Activated naive CD8-positive, alpha-beta T cell treated with anti-CD3 and anti-CD28 coated beads, Interleukin-2, amount 50 U/mL, for 16 hours (primary cell): ENCODE results near the gene PARN.
A peak's percentile ranks its signal among the peaks of the same experiment; 100 is the strongest.
"Not testable (repeated sequence)": the region's sequence is repeated elsewhere in the genome, so short reads cannot be mapped to it uniquely, and the experiment has no call there.

Experiments used
- DNase-seq: peaks from one replicate; pipeline ENCODE4 v3.0.0-alpha.2; 2020; ENCODE audit warnings: low read depth, low spot score

The PARN gene

DNA sequence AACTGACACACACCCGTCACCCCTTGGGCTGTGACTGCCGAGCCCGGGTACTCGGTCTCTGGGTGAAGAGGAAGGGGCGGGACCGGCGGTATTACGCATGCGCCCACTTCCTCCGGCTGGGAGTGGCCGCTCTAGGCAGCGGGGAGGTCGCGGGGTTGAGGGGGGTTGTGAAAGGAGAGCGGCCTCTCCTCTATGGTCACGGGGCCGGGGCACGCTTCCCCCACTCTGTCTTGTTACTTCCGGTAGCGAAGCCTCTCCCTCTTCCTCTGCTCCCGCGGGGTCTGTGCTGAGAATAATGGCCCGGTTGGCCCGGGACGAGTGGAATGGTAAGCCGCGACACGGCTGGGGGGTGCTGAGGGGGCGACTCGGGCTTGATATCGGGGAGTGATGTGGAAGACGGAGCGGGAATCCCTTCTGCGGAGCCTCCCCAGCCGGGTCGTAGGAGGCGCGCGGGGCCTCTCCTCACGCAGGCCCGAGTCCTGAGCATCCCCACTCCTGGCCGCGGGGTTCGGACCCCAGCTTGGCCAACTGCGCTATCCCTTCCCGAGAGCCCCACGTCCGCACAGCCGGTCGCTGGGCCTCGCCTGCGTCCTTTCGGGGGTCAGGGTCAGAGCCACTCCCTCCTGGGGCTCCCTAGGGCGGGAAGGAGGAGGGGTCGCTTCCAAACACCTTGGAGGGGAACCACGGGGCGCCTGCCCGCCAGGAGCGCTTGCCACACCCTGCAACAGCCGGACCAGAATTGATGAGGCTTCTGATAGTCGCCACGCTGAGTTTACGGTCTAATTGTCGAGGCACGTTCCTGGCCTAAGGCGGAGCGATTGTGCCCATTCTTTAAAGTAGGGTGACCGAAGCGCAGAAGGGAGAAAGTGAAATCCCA is 2.9 kb upstream of the PARN start, which contains the start of gene BFAR:
BFAR (plus strand) TSS at position 259 of the 877 bp plus-strand sequence. CDS start 11,396 bp downstream, outside the sequence.
- DNase-seq: peak; percentile 98

DNA sequence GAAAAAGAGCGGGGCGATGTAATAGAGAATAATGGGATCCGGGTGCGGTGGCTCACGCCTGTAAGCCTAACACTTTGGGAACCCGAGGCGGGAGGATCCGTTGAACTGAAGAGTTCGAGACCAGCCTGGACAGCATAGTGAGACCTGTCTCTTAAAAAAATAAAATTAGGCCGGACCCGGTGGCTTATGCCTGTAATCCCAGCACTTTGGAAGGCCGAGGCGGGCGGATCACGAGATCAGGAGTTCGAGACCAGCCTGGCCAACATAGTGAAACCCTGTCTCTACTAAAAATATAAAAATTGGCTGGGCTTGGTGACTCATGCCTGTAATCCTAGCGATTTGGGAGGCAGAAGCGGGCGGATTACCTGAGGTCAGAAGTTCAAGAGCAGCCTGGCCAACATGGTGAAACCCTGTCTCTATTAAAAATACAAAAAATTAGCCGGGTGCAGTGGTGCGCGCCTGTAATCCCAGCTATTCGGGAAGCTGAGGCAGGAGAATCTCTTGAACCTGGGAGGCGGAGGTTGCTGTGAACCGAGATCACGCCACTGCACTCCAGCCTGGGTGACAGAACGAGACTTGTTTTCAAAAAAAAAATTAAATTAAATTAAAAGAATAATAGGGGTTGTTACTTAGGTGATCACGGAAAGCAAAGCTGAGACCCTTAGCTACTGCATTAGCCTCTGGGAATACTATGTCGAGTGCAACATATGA is 715 bp upstream of the PARN start:
- DNase-seq: not testable (repeated sequence)

DNA sequence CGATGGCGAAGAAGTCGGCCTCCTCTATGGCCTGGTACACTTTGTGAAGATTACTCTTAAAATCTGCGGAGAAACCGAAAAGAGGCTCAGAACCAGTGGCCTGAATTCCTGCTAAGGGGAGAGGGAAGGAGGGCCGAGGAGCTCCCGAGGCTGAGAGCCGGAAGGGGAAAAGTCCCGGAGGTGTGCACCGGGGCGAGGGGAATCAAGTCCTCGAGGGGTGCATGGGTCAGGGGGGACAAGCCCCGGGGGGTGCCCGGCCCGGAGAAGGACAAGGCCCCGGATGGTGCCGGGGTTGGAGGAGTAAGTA is 495 bp downstream of the PARN start:
- DNase-seq: no peak

DNA sequence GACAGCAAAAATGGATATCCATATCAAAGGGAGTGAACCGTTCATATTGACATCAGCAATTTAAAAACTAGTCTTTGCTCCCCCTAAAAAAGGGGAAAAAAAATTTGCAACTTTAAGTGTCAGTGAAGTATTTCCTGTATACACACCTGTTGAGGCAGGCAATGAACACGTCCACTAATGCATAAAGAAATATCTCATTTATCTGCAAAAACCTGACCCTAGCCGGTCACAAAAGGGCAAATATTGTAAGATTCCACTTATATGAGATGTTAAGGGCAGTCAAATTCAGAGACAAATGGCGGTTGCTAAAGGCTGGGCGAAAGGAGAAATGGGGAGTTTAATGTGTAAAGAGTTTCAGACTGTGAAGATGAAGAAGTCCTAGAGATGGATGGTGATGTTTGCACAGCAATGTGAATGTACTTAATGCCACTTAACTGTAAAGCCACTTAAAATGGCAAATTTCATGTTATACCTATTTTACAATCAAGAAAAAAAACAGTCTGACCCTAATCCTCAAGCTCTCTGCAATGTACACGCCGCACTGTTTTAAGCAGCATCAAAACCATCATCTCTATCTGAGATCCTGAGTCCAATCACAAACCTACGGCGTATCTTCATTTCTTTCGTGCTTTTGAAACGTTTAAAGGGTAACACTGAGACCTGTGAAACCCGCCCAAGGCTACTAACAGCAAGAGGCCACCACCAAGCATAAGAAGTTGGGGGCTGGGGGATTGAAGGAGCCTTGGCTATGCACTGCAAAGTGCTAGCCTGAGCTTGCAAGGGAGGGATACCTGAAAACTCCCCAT is 1.1 kb downstream of the PARN start:
- no peak for DNase-seq

DNA sequence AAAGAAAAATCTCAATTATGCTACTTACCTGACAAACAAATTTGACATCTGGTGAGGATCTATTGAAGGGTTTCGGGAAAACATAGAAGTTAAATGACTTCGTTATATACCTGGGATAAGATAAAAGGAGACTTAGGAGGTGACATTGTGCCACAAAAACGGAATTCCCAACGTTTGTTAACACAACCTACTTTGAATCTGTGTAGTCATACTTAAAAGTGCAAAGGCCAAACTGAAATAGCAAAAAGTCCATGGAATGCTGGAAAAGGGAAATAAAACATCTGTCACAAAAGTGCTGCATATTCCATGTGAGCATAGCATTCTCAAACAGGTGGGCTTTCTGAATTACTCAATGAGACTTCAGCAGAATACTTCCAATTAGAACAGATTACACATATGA is 3.0 kb downstream of the PARN start:
- no peak for DNase-seq

DNA sequence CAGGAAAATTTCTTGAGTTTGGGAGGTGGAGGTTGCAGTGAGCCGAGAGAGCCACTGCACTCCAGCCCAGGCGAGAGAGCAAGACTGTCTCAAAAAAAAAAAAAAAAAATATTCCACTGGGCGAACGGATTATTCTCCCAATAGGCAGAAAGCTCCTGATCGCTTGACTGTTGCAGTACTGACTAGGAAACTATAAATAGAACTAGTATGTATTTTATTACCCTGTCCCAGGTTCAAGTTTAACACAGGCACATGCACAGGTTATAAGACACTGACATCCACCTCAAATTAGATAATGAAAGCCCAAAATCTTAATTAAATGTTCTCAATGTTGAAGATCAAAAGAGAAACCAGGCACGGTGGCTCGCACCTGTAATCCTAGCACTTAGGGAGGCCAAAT is 11.5 kb downstream of the PARN start:
- DNase-seq: no peak

DNA sequence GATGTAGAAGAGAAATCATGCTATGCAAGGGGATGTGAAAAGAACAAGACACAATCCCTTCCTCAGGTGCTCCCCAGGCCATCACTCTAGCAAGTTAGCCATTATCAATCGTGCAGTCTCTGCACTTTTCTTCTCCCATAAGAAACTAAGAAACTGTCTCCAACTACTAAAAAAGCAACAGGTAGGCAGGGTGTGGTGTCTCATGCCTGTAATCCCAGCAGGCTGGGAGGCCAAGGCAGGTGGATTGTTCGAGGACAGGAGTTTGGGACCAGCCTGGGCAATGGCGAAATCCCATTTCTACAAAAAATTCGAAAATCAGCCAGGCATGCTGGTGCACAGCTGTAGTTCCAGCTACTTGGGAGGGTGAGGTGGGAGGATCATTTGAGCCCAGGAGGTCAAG is 13.8 kb downstream of the PARN start:
- no peak for DNase-seq

DNA sequence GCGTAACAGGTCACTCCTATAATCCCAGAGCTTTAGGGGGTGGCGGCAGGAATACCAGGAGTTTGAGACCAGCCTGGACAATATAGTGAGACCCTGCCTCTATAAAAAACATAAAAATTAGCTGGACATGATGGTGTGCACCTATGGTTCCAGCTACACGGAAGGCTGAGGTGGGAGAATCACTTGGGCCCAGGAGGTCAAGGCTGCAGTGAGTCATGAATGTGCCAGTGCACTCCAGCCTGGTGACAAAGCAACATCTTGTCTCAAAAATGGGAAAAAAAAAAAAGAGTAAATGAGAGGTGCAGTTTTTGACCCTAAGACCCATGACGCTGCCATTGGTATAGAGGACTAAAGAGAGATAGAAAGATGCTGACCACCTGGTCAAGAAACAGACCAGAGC is 16.1 kb downstream of the PARN start:
- DNase-seq: no peak

DNA sequence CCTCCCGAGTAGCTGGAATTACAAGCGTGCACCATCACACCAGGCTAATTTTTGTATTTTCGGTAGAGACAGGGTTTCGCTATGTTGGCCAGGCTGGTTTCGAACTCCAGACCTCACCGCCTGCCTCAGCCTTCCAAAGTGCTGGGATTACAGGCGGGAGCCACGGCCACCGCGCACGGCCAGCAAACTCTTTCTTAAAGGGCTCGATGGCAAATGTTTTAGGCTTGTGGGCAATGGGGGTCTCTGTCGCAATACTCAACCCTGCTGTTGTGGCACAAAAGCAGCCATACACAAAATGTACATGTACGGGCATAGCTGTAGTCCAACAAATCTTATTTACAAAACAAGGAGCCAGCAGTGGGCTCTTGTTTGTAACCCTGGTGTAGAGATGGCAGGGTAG is 18.4 kb downstream of the PARN start:
- DNase-seq: no peak

DNA sequence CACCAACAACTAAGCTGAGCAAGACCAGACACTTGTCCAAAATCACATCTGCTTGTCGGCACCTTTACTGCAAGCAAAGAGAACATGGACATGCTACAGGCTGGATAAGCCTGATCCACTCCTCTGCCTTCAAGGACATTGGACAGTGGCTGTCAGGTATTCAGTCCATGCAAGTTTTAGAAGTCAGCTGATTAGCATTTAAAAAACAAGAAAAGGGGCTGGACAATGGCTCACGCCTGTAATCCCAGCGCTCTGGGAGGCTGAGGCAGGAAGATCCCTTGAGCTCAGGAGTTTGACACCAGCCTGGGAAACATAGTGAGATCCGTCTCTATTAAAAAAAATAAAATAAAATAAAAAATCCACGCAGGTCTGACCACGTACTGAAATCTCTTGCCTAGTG is 20.3 kb downstream of the PARN start:
- DNase-seq: no peak

DNA sequence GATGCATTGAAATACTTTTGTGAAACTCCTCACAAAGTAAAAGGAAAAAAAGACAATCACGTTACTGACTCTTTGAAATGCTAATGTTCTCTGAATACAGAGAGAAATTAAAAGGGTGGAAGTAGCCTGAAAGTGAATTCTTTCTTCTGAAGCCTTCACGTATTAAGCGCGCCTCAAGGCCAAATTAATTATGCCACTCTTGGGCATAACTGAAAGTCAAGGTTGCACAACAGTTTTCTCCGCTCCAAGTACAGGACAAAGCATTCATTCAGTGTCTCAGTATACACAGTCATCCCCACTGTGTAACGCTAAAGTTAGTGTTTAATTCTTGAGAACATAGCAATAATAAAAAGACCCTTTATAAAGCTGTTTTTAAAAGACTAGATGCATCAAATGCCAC is 21.5 kb downstream of the PARN start:
- no peak for DNase-seq

DNA sequence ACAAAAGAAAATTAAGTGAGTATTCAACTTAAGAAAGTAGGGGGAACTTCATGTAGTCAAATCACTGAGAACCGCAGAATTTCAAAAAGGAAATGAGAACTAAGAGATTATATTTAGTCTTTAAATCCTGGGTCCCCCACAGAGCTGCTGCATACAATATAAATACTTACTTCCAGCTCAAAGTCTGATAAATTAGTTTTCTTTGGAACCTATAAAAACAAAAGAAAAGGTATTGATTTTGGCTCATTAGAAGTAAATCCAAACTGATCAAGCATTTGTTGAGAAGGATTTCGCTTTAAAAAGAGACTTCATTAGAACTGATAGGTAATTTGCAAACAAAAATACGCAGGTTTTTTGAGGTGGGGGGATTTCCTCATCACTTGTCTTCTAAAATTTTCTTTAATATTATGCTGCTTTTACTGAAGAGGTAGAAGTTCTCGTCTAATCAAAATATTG is 21.9 kb downstream of the PARN start:
- no peak for DNase-seq

DNA sequence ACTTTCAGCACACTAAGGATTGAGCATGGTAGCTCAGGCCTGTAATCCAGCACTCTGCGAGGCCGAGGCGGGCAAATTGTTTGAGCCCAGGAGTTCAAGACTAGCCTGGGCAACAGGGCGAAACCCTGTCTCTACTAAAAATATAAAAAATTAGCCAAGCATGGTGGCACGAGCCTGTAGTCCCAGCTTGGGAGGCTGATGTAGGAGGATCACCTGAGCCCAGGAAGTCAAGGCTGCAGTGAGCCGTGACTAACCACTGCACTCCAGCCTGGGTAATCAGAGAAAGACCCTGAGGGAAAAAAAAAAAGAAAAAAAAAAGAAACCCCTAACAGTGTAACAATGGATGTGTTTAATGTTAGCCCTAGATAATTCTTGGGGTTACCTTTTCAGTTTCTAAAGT is 24.0 kb downstream of the PARN start:
- DNase-seq: no peak

DNA sequence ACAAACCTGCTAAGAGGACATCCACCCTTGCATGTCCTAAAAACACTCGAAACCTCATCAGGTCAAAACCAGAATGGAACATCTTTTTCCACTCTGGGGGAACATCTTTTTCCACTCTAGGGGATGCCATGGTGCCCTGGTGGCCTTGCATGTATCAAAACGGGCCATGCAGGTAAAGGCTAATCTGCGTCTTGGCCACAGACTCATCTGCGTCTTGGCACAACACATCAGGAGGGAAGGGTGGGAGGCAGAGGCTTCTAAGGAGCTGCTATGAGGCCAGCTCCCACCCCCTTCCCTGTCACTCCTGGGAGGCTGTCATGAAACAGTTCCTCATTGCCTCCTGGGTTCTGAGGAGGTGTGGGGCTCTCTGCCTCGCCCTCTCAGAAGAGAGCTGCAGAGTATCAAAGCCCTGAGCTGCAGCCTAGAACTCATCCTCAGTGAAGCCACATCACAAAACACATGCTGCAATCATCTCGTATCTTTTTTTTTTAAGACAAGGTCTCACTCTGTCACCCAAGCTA is 27.6 kb downstream of the PARN start:
- DNase-seq: no peak

DNA sequence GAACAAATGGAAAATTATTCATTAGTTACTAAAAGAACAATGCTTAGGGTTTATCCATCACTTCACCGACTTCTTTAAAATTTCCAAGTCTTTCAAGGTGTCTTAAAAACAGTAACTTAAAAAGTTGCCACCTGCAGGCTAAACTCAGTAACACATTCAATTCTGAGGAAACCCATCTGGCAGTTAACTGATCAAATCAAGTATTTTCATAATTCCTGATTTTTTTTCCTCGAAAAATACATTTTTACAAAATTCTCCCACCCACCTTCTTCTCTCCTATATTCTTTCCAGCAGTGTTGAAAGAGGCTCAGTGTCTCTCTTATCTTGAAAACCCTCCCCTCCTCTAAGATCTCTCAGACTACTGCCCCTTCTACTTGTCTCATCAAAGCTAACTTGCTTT is 29.9 kb downstream of the PARN start:
- no peak for DNase-seq

DNA sequence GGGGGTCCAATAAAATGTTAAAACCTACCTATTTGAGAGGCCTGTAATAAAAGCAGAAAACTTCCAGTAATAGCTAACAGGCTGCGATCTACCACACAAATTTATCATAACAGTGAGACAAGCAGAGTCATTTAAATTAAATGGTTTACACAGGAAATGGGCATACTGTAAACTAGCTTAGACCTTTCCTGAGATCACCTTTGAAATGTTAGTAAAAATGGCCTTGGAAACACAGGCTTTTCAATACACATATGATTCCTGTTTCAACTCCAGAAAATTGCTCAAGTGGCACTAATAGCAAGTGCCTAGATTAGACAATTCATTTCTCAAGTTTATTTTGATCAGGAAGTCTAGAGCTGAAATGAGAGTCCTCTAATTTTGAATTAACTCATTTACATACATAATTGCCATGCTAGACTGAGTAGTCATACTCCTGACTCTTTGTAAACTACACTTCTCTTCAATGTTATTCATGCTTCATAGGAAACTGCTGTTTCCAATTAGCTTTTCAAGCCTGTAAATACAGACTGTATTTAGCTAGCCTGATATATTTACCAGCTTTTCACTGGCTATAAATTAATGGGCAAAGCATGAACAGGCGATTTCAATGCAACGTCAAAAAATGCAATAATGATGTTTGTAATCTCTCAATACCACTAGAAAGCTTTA is 43.3 kb downstream of the PARN start:
- DNase-seq: no peak

DNA sequence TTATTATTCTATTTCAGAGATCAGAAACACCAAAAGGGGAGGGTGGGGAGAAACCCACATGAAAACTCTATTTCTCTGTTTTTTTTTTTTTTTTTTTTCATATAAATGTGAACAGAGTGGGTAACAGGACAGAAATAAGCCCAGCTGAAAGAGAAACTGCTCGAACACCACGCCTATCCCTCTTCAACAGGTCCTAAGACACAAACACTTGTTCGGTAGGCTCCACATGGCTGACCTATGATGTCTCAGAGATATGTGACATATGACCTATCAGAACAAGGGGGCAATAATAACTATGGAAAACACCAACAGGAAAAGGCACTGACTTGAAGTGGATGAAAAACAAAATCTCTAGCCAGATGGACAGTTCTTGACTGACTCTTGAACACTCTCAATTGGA is 44.8 kb downstream of the PARN start:
- DNase-seq: no peak

DNA sequence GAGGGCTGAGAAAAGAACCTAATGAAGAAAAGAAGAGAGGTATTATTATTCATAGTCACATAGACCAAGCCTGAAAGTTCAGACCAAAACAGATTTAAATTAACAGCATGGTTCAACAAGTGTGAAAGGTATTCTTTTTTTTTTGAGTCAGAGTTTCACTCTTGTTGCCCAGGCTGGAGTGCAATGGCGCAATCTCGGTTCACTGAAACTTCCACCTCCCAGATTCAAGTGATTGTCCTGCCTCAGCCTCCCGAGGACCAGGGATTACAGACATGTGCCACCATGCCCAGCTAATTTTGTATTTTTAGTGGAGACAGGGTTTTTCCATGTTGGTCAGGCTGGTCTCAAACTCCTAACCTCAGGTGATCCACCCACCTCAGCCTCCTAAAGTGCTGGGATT is 49.1 kb downstream of the PARN start:
- not testable (repeated sequence) for DNase-seq

DNA sequence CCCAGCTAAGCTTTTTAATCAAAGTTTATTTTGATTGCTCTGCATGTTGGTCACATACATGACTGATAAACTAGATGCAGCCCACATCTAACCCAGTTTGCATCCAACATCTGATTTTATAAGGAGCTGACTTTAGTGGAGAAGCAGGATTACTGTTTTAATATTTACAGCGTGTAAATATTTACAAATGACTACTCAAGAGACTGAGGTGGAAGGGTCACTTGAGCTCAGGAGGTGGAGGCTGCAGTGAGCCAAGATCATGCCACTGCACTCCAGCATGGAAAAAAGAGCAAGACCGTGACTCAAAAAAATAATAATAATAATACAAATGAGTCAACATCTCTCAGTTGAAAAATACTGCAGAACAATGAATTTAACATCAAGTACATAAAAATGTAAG is 50.8 kb downstream of the PARN start:
- no peak for DNase-seq

DNA sequence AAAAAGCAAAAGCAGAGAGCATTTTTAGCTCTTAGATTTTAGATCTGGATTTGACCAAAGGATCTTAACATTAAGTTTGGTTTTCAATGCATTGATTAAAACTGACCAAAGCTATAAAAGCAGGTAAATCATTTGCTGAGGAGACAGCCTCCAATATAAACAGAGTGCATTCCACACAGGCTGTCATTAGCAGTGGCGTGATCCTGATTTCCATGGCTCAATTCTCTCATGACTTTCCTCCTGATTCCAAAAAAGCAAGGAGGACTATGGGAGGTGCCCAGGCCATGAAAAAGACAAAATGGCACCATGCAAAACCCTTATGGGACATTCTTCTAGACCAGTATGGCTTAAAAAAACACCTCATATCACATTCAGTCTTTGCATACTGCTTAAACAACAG is 53.5 kb downstream of the PARN start:
- DNase-seq: no peak

DNA sequence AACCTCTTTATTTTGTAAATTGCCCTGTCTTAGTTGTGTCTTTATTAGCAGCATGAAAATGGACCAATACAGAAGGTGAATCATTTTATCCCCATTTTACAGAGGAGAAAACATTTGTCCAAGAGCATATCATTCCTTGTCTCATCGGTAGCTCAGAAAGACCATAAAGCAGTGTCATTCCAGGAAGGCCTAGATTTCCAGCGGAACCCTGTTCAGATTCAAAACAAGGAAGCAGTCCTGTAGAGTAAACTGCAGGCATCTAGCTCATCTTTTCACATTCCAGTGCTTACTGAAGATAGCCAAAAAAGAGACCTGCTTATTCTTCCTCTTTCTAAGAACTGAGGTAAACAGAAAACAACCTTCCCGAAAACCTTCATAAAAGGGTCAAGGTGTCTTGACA is 54.0 kb downstream of the PARN start:
- DNase-seq: no peak
